Neural crest cell (in vitro differentiated cells): ENCODE measurements around the gene TOR1A. TPM values are rescaled to one million over a fixed set of nuclear protein-coding genes. Genes with fewer than 3 reads are reported as not detected.
"Not testable (repeated sequence)": the region's sequence is repeated elsewhere in the genome, so short reads cannot be mapped to it uniquely, and the experiment has no call there.

Experiments used
- DNase-seq: peaks from one replicate; pipeline ENCODE4 v3.0.0; 2021; ENCODE audit warnings: low read depth, mixed read lengths, low spot score
- H3K27ac Mint-ChIP-seq: one replicate; pipeline ENCODE4 v1.8.0; 2021; ENCODE audit warnings: mild to moderate bottlenecking, mixed read lengths; ENCODE audit not compliant: unreplicated experiment
- H3K27me3 Mint-ChIP-seq: 2 replicates; pipeline ENCODE4 v1.8.0; 2021; ENCODE audit warnings: low read depth, mild to moderate bottlenecking, mixed read lengths
- H3K36me3 Mint-ChIP-seq: 2 replicates; pipeline ENCODE4 v1.8.0; 2021; ENCODE audit warnings: low read depth, mild to moderate bottlenecking, mixed read lengths
- H3K4me1 Mint-ChIP-seq: 2 replicates; pipeline ENCODE4 v1.8.0; 2021; ENCODE audit warnings: mixed read lengths
- H3K4me3 Mint-ChIP-seq: one replicate; pipeline ENCODE4 v1.8.0; 2021; ENCODE audit warnings: mild to moderate bottlenecking, mixed read lengths
- H3K9me3 Mint-ChIP-seq: 2 replicates; pipeline ENCODE4 v1.8.0; 2021; ENCODE audit warnings: mixed read lengths
- total RNA-seq: library from RNA; stranded (reverse); gene quantifications from 2 replicates; pipeline ENCODE4 v1.2.1, GENCODE V29; 2021
- TF ChIP-seq, protein P1 (sequence below): fragments of 200-600 bp; sonication (generic); conservative IDR thresholded peaks from 2 replicates; pipeline ENCODE4 v1.5.0; 2021; ENCODE audit warnings: antibody characterized with exemption, mild to moderate bottlenecking

The TOR1A gene
- total RNA-seq, 1 donor from 2014 or later: 40.5 TPM

- Mint-ChIP-seq H3K36me3 (peaks cover 4% of the 10 kb centered on the region), H3K27me3 (no peaks in the 10 kb centered on the region), H3K4me1 (peaks cover 14% of the 10 kb centered on the region), H3K27ac (peak within 1 kb of the TSS; percentile 50), H3K4me3 (peak within 1 kb of the TSS; percentile 91), H3K9me3 (no peaks in the 10 kb centered on the region)
- peak; percentile 92 for DNase-seq
- TF ChIP-seq, protein P1, sequence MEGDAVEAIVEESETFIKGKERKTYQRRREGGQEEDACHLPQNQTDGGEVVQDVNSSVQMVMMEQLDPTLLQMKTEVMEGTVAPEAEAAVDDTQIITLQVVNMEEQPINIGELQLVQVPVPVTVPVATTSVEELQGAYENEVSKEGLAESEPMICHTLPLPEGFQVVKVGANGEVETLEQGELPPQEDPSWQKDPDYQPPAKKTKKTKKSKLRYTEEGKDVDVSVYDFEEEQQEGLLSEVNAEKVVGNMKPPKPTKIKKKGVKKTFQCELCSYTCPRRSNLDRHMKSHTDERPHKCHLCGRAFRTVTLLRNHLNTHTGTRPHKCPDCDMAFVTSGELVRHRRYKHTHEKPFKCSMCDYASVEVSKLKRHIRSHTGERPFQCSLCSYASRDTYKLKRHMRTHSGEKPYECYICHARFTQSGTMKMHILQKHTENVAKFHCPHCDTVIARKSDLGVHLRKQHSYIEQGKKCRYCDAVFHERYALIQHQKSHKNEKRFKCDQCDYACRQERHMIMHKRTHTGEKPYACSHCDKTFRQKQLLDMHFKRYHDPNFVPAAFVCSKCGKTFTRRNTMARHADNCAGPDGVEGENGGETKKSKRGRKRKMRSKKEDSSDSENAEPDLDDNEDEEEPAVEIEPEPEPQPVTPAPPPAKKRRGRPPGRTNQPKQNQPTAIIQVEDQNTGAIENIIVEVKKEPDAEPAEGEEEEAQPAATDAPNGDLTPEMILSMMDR: no peak
These were observed 20.9 kb downstream of the TOR1A start, which contains the start of gene TOR1B for GRCh38 chr9:129802833-129803675. Gene TOR1B, plus strand, starts transcription at chr9:129803184. Its CDS starts 29 bp downstream, at chr9:129803213.

DNA sequence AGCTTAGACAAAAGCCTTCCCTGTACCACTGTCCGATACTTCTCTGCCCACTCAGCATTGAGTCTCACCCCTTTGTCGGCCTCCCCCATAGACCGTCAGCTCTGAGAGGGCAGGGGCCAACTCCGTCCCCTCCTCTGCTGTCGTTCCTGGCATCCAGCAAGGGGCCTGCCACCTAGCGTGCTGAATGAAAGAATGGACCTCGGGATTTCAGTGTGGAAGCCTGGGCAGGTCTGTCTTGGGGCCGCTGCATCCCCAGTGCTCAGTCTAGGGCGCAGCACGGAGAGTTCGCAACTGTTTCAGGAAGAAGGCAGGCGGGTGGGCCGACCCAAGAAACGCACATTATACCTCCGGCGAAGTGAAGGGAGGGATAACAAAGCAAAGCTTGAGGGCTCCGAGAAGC lies 22.4 kb downstream of the TOR1A start:
- H3K4me3 Mint-ChIP-seq: peak overlapping the region; percentile 81

GRCh38 chr9:129798973-129799372 lies 25.0 kb downstream of the TOR1A start:
- Mint-ChIP-seq H3K36me3 (no peaks in the 10 kb centered on the region), H3K27ac (no peak overlapping the region), H3K4me1 (peaks cover 4% of the 10 kb centered on the region), H3K9me3 (no peaks in the 10 kb centered on the region), H3K27me3 (peaks cover 21% of the 10 kb centered on the region), H3K4me3 (no peak overlapping the region)
- TF ChIP-seq, protein P1: no peak
- no peak for DNase-seq

More for the DNA sequence above, 22.4 kb downstream of the TOR1A start:
- TF ChIP-seq, protein P1: no peak
- H3K4me1 Mint-ChIP-seq: peaks cover 14% of the 10 kb centered on the region
- no peak overlapping the region for H3K27ac Mint-ChIP-seq
- H3K27me3 Mint-ChIP-seq: no peaks in the 10 kb centered on the region
- no peak for DNase-seq
- H3K9me3 Mint-ChIP-seq: no peaks in the 10 kb centered on the region
- H3K36me3 Mint-ChIP-seq: no peaks in the 10 kb centered on the region

- not testable (repeated sequence) for H3K27ac Mint-ChIP-seq, H3K4me3 Mint-ChIP-seq, H3K4me1 Mint-ChIP-seq, H3K9me3 Mint-ChIP-seq, DNase-seq, H3K36me3 Mint-ChIP-seq
- peaks cover 35% of the 10 kb centered on the region for H3K27me3 Mint-ChIP-seq
These were observed 27.9 kb downstream of the TOR1A start for GRCh38 chr9:129796029-129796428.

DNA sequence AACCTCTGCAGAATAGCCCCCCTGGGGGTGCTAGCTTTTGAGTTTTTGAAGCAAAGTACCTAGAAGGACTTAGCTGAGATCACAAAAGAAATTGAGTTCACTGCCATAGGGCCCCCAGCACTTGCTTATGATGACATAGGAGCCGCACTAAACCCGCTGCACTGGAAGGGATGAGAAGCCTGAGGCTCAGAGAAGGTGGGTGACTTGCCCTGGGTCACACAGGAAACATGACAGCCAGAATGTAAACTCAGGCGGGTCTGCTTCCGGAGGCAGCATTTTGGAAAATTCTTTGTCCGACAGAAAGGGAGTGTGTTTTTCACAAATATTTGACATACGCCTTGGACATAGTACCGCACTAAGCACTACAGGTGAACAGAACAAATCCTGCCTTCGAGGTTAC lies 29.4 kb downstream of the TOR1A start:
- TF ChIP-seq, protein P1: no peak
- peaks cover 41% of the 10 kb centered on the region for H3K27me3 Mint-ChIP-seq
- H3K4me3 Mint-ChIP-seq: no peak overlapping the region
- no peaks in the 10 kb centered on the region for H3K36me3 Mint-ChIP-seq
- H3K27ac Mint-ChIP-seq: no peak overlapping the region
- H3K9me3 Mint-ChIP-seq: no peaks in the 10 kb centered on the region
- no peak for DNase-seq
- no peaks in the 10 kb centered on the region for H3K4me1 Mint-ChIP-seq

DNA sequence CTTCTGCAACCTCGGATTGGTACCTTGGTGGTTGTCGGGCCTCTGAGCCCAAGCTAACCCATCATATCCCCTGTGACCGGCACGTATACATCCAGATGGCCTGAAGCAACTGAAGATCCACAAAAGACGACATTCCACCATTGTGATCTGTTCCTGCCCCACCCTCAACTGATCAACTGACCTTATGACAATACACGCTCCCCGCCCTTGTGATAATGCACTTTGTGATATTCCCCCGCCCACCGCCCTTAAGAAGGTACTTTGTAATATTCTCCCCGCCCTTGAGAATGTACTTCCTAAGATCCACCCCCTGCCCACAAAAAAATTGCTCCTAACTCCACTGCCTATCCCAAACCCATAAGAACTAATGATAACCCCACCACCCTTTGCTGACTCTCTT lies 37.5 kb downstream of the TOR1A start:
- TF ChIP-seq, protein P1: no peak
- no peaks in the 10 kb centered on the region for H3K9me3 Mint-ChIP-seq
- peaks cover 48% of the 10 kb centered on the region for H3K27me3 Mint-ChIP-seq
- no peak overlapping the region for H3K4me3 Mint-ChIP-seq
- H3K4me1 Mint-ChIP-seq: peaks cover 4% of the 10 kb centered on the region
- DNase-seq: no peak
- H3K27ac Mint-ChIP-seq: no peak overlapping the region
- H3K36me3 Mint-ChIP-seq: no peaks in the 10 kb centered on the region
